ENCODE measurements around the gene GPR3. TPM values are rescaled to one million over a fixed set of nuclear protein-coding genes. Genes with fewer than 3 reads are reported as not detected.
"Not testable (repeated sequence)": the region's sequence is repeated elsewhere in the genome, so short reads cannot be mapped to it uniquely, and the experiment has no call there.

GPR3 gene
- total RNA-seq, 4 donors from 2014 or later: 0.36 to 0.81 TPM; not detected in 2

DNA sequence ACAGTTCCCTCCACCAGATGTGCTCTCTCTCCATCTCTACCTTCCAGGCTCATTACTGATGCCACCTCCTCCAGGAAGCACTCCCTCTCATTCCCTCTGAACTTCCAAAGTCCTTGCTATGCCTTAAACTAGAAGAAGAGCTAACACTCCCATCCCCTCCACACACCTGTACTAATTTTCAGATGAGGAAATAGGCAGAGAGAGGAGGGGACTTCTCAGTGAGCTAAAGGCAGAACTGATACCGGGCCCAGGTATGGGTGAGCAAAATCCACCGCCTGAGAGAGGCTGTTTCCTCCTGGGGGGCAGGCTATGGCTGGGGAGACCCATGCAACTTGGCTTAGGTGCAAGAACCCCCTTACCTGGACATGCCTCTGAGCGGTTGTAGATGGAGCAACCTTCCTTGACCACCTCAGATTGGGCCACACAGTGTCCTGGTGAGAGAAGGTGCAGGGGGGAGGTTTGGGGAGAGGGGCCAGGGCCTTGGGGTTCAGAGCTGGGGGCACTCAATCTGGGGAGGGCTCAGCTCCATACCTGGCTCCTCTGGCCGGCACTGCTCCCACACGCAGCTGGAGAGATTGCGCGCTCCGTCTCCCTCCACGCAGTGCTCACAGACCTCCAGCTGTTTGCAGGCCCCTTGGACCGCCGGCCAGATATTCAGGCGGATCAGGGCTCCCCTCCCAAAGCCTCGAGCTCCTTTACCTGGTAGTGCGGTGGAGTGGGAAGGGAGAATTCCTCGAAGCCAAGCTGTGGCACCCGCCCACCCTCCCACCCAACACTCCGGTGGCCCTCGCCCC is 10.3 kb upstream of the GPR3 start:
- Histone ChIP-seq H3K27ac (no peak overlapping the region), H3K9me3 (no peaks in the 10 kb centered on the region), H3K36me3 (no peaks in the 10 kb centered on the region), H3K4me1 (peaks cover 57% of the 10 kb centered on the region), H3K4me3 (peak overlapping the region; percentile 45), H3K27me3 (no peaks in the 10 kb centered on the region)
- WGBS: 78% methylated on average over 14 of the region's 18 CpGs
- DNase-seq (ENCODE audit: low spot score in 2 of 2): peak in 1 of 2 donors; percentile 58
- TF ChIP-seq EP300 (IDR thresholded peaks at IDR 0.05): no peak
- TF ChIP-seq CTCF (IDR thresholded peaks at IDR 0.05): no peak
- TF ChIP-seq POLR2AphosphoS5 (IDR thresholded peaks at IDR 0.05): no peak
- no peak for TF ChIP-seq POLR2A (IDR thresholded peaks at IDR 0.05)

- Histone ChIP-seq H3K36me3 (no peaks in the 10 kb centered on the region), H3K9me3 (no peaks in the 10 kb centered on the region), H3K27ac (no peak within 1 kb of the TSS), H3K4me1 (peaks cover 53% of the 10 kb centered on the region), H3K4me3 (peak within 1 kb of the TSS; percentile 45), H3K27me3 (no peaks in the 10 kb centered on the region)
- TF ChIP-seq CTCF (IDR thresholded peaks at IDR 0.05) (no peak), POLR2AphosphoS5 (IDR thresholded peaks at IDR 0.05) (no peak), POLR2A (IDR thresholded peaks at IDR 0.05) (no peak), EP300 (IDR thresholded peaks at IDR 0.05) (no peak)
- 27% methylated on average over 13 of the region's 43 CpGs for WGBS
- DNase-seq (ENCODE audit: low spot score in 2 of 2): peak in 1 of 2 donors; percentile 76
Observed at GRCh38 chr1:27383039-27383605, 9.3 kb upstream of the GPR3 start, which contains the start of gene CD164L2. Gene CD164L2, minus strand, starts transcription at chr1:27383333. Its CDS starts 94 bp downstream, at chr1:27383239.

DNA sequence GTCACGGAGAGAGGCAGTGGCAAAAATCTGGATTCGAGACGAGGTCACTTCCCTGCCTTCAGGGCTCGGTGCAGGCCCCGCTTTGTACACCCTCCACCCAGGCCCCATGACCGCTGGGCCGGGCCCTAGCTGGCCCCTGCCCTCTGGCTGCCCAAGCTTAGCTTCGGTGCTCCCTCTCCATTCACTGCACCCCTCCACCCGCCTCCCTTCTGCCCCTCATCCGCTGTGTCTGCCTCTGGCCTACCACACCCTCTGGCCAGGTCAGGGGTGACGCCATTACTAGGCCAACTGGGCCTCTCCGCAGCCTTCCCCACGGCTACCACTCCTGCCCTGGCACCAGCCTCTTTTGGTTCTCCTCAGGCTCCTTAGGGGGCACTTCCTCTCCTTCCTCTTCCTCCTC is 8.8 kb upstream of the GPR3 start:
- H3K36me3 ChIP-seq: no peaks in the 10 kb centered on the region
- no peak overlapping the region for H3K4me3 ChIP-seq
- peak in 1 of 2 donors; percentile 57 for DNase-seq (ENCODE audit: low spot score in 2 of 2)
- peaks cover 47% of the 10 kb centered on the region for H3K4me1 ChIP-seq
- H3K27me3 ChIP-seq: no peaks in the 10 kb centered on the region
- no peak for TF ChIP-seq EP300 (IDR thresholded peaks at IDR 0.05)
- H3K27ac ChIP-seq: no peak overlapping the region
- H3K9me3 ChIP-seq: no peaks in the 10 kb centered on the region
- 82% methylated on average over 13 of the region's 13 CpGs for WGBS

DNA sequence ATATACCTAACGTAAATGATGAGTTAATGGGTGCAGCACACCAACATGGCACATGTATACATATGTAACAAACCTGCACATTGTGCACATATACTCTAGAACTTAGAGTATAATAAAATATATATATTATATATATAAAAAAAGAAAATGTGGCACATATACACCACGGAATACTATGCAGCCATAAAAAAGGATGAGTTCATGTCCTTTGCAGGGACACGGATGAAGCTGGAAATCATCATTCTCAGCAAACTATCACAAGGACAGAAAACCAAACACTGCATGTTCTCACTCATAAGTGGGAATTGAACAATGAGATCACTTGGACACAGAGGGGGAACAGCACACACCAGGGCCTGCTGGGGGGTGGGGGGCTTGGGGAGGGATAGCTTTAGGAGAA is 7.6 kb upstream of the GPR3 start:
- H3K27me3 ChIP-seq; H3K36me3 ChIP-seq; H3K27ac ChIP-seq; DNase-seq (ENCODE audit: low spot score in 2 of 2); H3K4me3 ChIP-seq; H3K9me3 ChIP-seq: not testable (repeated sequence)
- peaks cover 37% of the 10 kb centered on the region for H3K4me1 ChIP-seq
- 96% methylated on average over 3 of the region's 3 CpGs for WGBS

DNA sequence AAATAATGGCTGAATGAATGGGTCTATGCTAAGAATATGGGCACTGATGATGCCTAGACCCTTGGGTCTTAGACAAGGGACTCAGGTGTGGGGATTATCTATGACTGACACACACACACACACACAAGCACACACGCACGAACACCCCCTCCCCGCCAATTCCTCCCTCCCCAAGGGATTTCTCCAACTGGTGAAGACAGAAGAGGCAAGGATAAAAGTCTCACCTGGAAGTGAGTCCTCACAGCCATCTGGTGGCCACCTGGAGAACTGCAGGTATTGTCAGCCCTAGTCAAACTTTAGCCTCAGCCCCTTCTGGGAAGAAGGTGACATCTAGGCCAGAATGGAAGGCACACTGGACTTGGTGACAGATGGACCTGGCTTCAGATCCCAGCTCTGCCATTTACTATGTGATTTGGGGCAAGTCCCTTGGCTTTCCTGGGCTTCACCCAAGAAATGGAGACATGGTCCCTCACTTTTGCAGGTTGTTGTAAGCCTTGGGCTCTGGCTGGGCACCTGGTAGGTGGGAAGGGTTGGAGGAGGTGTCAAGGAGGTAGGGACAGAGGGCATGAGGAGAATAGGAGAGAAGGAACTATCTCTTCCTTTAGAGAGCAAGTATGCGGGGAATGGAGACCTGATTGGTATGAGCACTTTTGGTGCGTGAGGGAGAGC is 4.0 kb upstream of the GPR3 start:
- H3K9me3 ChIP-seq: no peaks in the 10 kb centered on the region
- H3K36me3 ChIP-seq: no peaks in the 10 kb centered on the region
- WGBS: 38% methylated on average over 5 of the region's 5 CpGs
- H3K4me1 ChIP-seq: peaks cover 18% of the 10 kb centered on the region
- no peak overlapping the region for H3K4me3 ChIP-seq
- no peak for TF ChIP-seq POLR2AphosphoS5 (IDR thresholded peaks at IDR 0.05)
- TF ChIP-seq CTCF (IDR thresholded peaks at IDR 0.05): peak; percentile 80 to 83
- H3K27ac ChIP-seq: no peak overlapping the region
- no peak for DNase-seq (ENCODE audit: low spot score in 2 of 2)
- H3K27me3 ChIP-seq: no peaks in the 10 kb centered on the region

- DNase-seq (ENCODE audit: low spot score in 2 of 2): no peak
- no peak overlapping the region for H3K27ac ChIP-seq
- no peak for TF ChIP-seq CTCF (IDR thresholded peaks at IDR 0.05)
- no peak for TF ChIP-seq POLR2A (IDR thresholded peaks at IDR 0.05)
- no peak for TF ChIP-seq POLR2AphosphoS5 (IDR thresholded peaks at IDR 0.05)
- TF ChIP-seq EP300 (IDR thresholded peaks at IDR 0.05): no peak
- H3K4me3 ChIP-seq: peak overlapping the region; percentile 48
- peaks cover 30% of the 10 kb centered on the region for H3K4me1 ChIP-seq
- 16% methylated on average over 12 of the region's 13 CpGs for WGBS
- no peaks in the 10 kb centered on the region for H3K36me3 ChIP-seq
- no peaks in the 10 kb centered on the region for H3K27me3 ChIP-seq
- H3K9me3 ChIP-seq: no peaks in the 10 kb centered on the region
Observed at GRCh38 chr1:27391511-27392095, 819 bp upstream of the GPR3 start.
